SK-N-MC (cell line): ENCODE data around the gene TMEM184C.

ENCODE experiments used
- EZH2 ChIP-seq: fragments of 200-600 bp; sonication (generic); IDR thresholded peaks from one replicate; pipeline ENCODE4 v1.6.1; 2017; ENCODE audit warnings: antibody characterized with exemption
- FOXP2 ChIP-seq: optimal IDR thresholded peaks from 2 replicates; pipeline ENCODE3; 2011; ENCODE audit warnings: mild to moderate bottlenecking, moderate library complexity; ENCODE audit not compliant: insufficient read depth; ENCODE audit errors: extremely low read length, control extremely low read depth
- POLR2AphosphoS5 ChIP-seq: IDR thresholded peaks from 2 replicates; pipeline ENCODE4 v1.6.1; 2012; ENCODE audit warnings: mild to moderate bottlenecking, low read depth, low read length, borderline replicate concordance

- TF ChIP-seq POLR2AphosphoS5 (no peak), EZH2 (no peak), FOXP2 (no peak)
Observed at GRCh38 chr4:147633113-147633512, 15.9 kb downstream of the TMEM184C start.
